IMR-90 (cell line): ENCODE results near the gene SNRPA1. TPM values are rescaled to one million over a fixed set of nuclear protein-coding genes. Genes with fewer than 3 reads are reported as not detected.

Experiments used
- ATAC-seq: fragments of 200-7000 bp; cut with Tn5 transposase; 2 replicates; pipeline ENCODE4 v1.9.1; 2020; ENCODE audit warnings: low read depth, mild to moderate bottlenecking, moderate library complexity
- BruUV-seq: library from RNA; stranded (reverse); fragments of 400-500 nt; replicated peaks from 2 replicates; lab custom pipeline; 2021; lab: Mats Ljungman, UMichigan
- CTCF ChIA-PET: fragments of 300-600 bp; formaldehyde crosslinking; extraction: SDS; loops from one replicate; lab custom pipeline; 2021; ENCODE audit warnings: antibody characterized with exemption; lab: Yijun Ruan, JAX
- POLR2A ChIA-PET: fragments of 300-600 bp; sonication (Branson Sonifier 250); formaldehyde crosslinking; loops from one replicate; lab custom pipeline; 2022; ENCODE audit warnings: antibody characterized with exemption; ENCODE audit not compliant: unreplicated experiment; lab: Charles Lee
- DNase-seq: peaks from one replicate; pipeline ENCODE4 v3.0.0; 2013
- H2AFZ ChIP-seq: replicated peaks from 2 replicates; pipeline ENCODE3; 2013; ENCODE audit warnings: low read length, mild to moderate bottlenecking; ENCODE audit not compliant: poor library complexity
- H2AK5ac ChIP-seq: 2 replicates; pipeline ENCODE4 v1.6.1; 2013; ENCODE audit warnings: low read depth, low read length, inconsistent platforms
- H2AK9ac ChIP-seq: replicated peaks from 2 replicates; pipeline ENCODE3; 2013; ENCODE audit warnings: mild to moderate bottlenecking, low read depth, low read length, moderate library complexity; ENCODE audit not compliant: poor library complexity
- H2BK120ac ChIP-seq: 2 replicates; pipeline ENCODE4 v1.6.1; 2013; ENCODE audit warnings: low read depth, low read length, inconsistent platforms
- H2BK15ac ChIP-seq: 3 replicates; pipeline ENCODE4 v1.6.1; 2013; ENCODE audit warnings: low read depth, low read length, inconsistent platforms
- H2BK20ac ChIP-seq: 2 replicates; pipeline ENCODE4 v1.6.1; 2013; ENCODE audit warnings: low read depth, mild to moderate bottlenecking, inconsistent platforms, low read length, moderate library complexity
- H2BK5ac ChIP-seq: 2 replicates; pipeline ENCODE4 v1.6.1; 2013; ENCODE audit warnings: mild to moderate bottlenecking, low read depth, low read length, inconsistent platforms; ENCODE audit not compliant: poor library complexity, severe bottlenecking
- H3K14ac ChIP-seq: replicated peaks from 2 replicates; pipeline ENCODE4 v1.6.1; 2013; ENCODE audit warnings: low read depth, low read length, inconsistent platforms
- H3K18ac ChIP-seq: 2 replicates; pipeline ENCODE4 v1.6.1; 2013; ENCODE audit warnings: low read depth, low read length, control low read depth
- H3K23ac ChIP-seq: 2 replicates; pipeline ENCODE4 v1.6.1; 2013; ENCODE audit warnings: low read depth, low read length, inconsistent platforms
- H3K27ac ChIP-seq: 2 replicates; pipeline ENCODE4 v1.5.1; 2013; ENCODE audit warnings: mild to moderate bottlenecking, control low read depth, low read length; ENCODE audit not compliant: insufficient read depth
- H3K27me3 ChIP-seq: 2 replicates; pipeline ENCODE4 v1.6.1; 2013; ENCODE audit warnings: low read length; ENCODE audit not compliant: control insufficient read depth, insufficient read depth
- H3K36me3 ChIP-seq: 2 replicates; pipeline ENCODE4 v1.6.1; 2013; ENCODE audit warnings: low read length, mixed read lengths; ENCODE audit not compliant: control insufficient read depth, insufficient read depth
- H3K4ac ChIP-seq: 2 replicates; pipeline ENCODE4 v1.6.1; 2013; ENCODE audit warnings: low read depth, low read length, inconsistent platforms
- H3K4me1 ChIP-seq: 2 replicates; pipeline ENCODE4 v1.6.1; 2013; ENCODE audit warnings: low read length, mixed read lengths; ENCODE audit not compliant: control insufficient read depth, insufficient read depth
- H3K4me2 ChIP-seq: 2 replicates; pipeline ENCODE4 v1.6.1; 2013; ENCODE audit warnings: low read depth, mild to moderate bottlenecking, control low read depth, low read length, moderate library complexity
- H3K4me3 ChIP-seq: 2 replicates; pipeline ENCODE4 v1.5.1; 2013; ENCODE audit warnings: low read depth, mild to moderate bottlenecking, control low read depth, low read length, moderate library complexity; ENCODE audit not compliant: insufficient read depth
- H3K56ac ChIP-seq: 2 replicates; pipeline ENCODE4 v1.6.1; 2013; ENCODE audit warnings: low read length, inconsistent platforms; ENCODE audit not compliant: insufficient read depth; ENCODE audit errors: extremely low read depth
- H3K79me1 ChIP-seq, 2 experiments: 2 replicates each; pipeline ENCODE4 v1.6.1; 2013; ENCODE audit warnings: low read length in 2 of 2, inconsistent platforms in 1 of 2, low read depth in 1 of 2
- H3K9ac ChIP-seq: 2 replicates; pipeline ENCODE4 v1.6.1; 2013; ENCODE audit warnings: low read depth, low read length, control low read depth
- H3K9me1 ChIP-seq: 2 replicates; pipeline ENCODE4 v1.6.1; 2013; ENCODE audit warnings: low read length, inconsistent platforms; ENCODE audit not compliant: insufficient read depth
- H3K9me3 ChIP-seq: 2 replicates; pipeline ENCODE4 v1.6.1; 2013; ENCODE audit warnings: low read length; ENCODE audit not compliant: control insufficient read depth, insufficient read depth
- H4K20me1 ChIP-seq: 2 replicates; pipeline ENCODE4 v1.6.1; 2013; ENCODE audit warnings: low read length, inconsistent platforms; ENCODE audit not compliant: insufficient read depth
- H4K5ac ChIP-seq: 2 replicates; pipeline ENCODE4 v1.6.1; 2013; ENCODE audit warnings: mild to moderate bottlenecking, low read depth, low read length, control low read depth
- H4K8ac ChIP-seq, 2 experiments: 2 replicates each; pipeline ENCODE4 v1.6.1; 2013; ENCODE audit warnings: low read depth in 2 of 2, low read length in 2 of 2, control low read depth in 1 of 2, inconsistent platforms in 1 of 2
- H4K91ac ChIP-seq: 2 replicates; pipeline ENCODE4 v1.6.1; 2013; ENCODE audit warnings: low read depth, low read length, inconsistent platforms; ENCODE audit not compliant: insufficient read depth
- BHLHE40 ChIP-seq: fragments of 150-350 bp; IDR thresholded peaks from 2 replicates; pipeline ENCODE4 v1.6.1; 2016; ENCODE audit warnings: mild to moderate bottlenecking, low read depth, low read length
- CEBPB ChIP-seq: IDR thresholded peaks from 2 replicates; pipeline ENCODE4 v1.6.1; 2012; ENCODE audit warnings: low read depth, low read length, improper control_type of control experiment
- CHD1 ChIP-seq: IDR thresholded peaks from 2 replicates; pipeline ENCODE4 v1.6.1; 2012; ENCODE audit warnings: low read depth, low read length, improper control_type of control experiment
- CTCF ChIP-seq: conservative IDR thresholded peaks from 2 replicates; pipeline ENCODE4 v1.5.1; 2012; ENCODE audit warnings: mild to moderate bottlenecking, low read depth, low read length, improper control_type of control experiment
- ELK1 ChIP-seq: fragments of 150-350 bp; IDR thresholded peaks from 2 replicates; pipeline ENCODE4 v1.6.1; 2016; ENCODE audit warnings: low read depth, mild to moderate bottlenecking, low read length, moderate library complexity, borderline replicate concordance
- FOS ChIP-seq: fragments of 150-350 bp; IDR thresholded peaks from 2 replicates; pipeline ENCODE4 v1.6.1; 2016; ENCODE audit warnings: low read depth, low read length
- MAFK ChIP-seq: IDR thresholded peaks from 2 replicates; pipeline ENCODE4 v1.6.1; 2012; ENCODE audit warnings: low read depth, low read length, improper control_type of control experiment
- MAZ ChIP-seq: IDR thresholded peaks from 2 replicates; pipeline ENCODE4 v1.6.1; 2012; ENCODE audit warnings: low read depth, mild to moderate bottlenecking, low read length, improper control_type of control experiment, moderate library complexity, borderline replicate concordance
- MXI1 ChIP-seq: IDR thresholded peaks from 2 replicates; pipeline ENCODE4 v1.6.1; 2012; ENCODE audit warnings: low read depth, mild to moderate bottlenecking, low read length, moderate library complexity, borderline replicate concordance
- NFE2L2 ChIP-seq: fragments of 150-350 bp; IDR thresholded peaks from 2 replicates; pipeline ENCODE4 v1.6.1; 2016; ENCODE audit warnings: low read depth, mild to moderate bottlenecking, low read length
- POLR2A ChIP-seq: IDR thresholded peaks from 2 replicates; pipeline ENCODE4 v1.6.1; 2012; ENCODE audit warnings: mild to moderate bottlenecking, low read depth, low read length
- RAD21 ChIP-seq: IDR thresholded peaks from 2 replicates; pipeline ENCODE4 v1.6.1; 2012; ENCODE audit warnings: low read length, improper control_type of control experiment
- RCOR1 ChIP-seq: IDR thresholded peaks from 2 replicates; pipeline ENCODE4 v1.6.1; 2012; ENCODE audit warnings: mild to moderate bottlenecking, low read length, improper control_type of control experiment; ENCODE audit not compliant: insufficient replicate concordance
- RFX5 ChIP-seq: IDR thresholded peaks from 2 replicates; pipeline ENCODE4 v1.8.0; 2012; ENCODE audit warnings: low read depth, mild to moderate bottlenecking, low read length, moderate library complexity
- SMC3 ChIP-seq: fragments of 150-350 bp; IDR thresholded peaks from 2 replicates; pipeline ENCODE4 v1.6.1; 2016; ENCODE audit warnings: low read depth, mild to moderate bottlenecking, antibody characterized with exemption, low read length, moderate library complexity
- WGBS, 2 experiments: methylation state at CpG; one replicate each; pipeline versions ENCODE4 v1.1.5 to v1.1.7; 2013; ENCODE audit warnings: missing lambda C conversion rate in 2 of 2; ENCODE audit not compliant: insufficient read length in 1 of 2; ENCODE audit errors: extremely low coverage in 2 of 2; 5-methylcytosine and 5-hydroxymethylcytosine counted together
- dilution Hi-C: fragments of 300-500 bp; cut with HindIII; formaldehyde crosslinking; loops from one replicate; pipeline ENCODE4 v1.14.3; 2018; ENCODE audit warnings: low sequenced_read_pairs; ENCODE audit not compliant: unreplicated experiment
- in situ Hi-C: fragments of 300-500 bp; cut with MboI; formaldehyde crosslinking; loops from 3 replicates; pipeline ENCODE4 v1.14.3; 2019; ENCODE audit warnings: low sequenced_read_pairs, inconsistent platforms, mixed read lengths
- intact Hi-C: fragments of 100-400 bp; cut with micrococcal nuclease; formaldehyde crosslinking; loops from 2 replicates; pipeline ENCODE4 v1.10.0; 2022
- polyA plus RNA-seq, 3 experiments: library from polyadenylated mRNA; depleted of rRNA; stranded (reverse); fragments of >200 nt; gene quantifications; 2 replicates each; pipeline ENCODE4 v1.2.3, GENCODE V29; 2012; ENCODE audit warnings: low replicate concordance in 1 of 3
- total RNA-seq: library from RNA; depleted of rRNA; stranded (reverse); fragments of >200 nt; gene quantifications from 2 replicates; pipeline ENCODE4 v1.2.3, GENCODE V29; 2012
- TF ChIP-seq, protein P1 (sequence below): fragments of 150-350 bp; IDR thresholded peaks from 2 replicates; pipeline ENCODE4 v1.6.1; 2017; ENCODE audit warnings: mild to moderate bottlenecking, antibody characterized with exemption, low read length, low read depth

Gene SNRPA1
- total and polyA plus RNA-seq, 2 of the 4 experiments (the other 2 are of a cell fraction) = 37.1 to 79.9 TPM

- Histone ChIP-seq H2BK20ac (no peak overlapping the region), H4K5ac (no peak overlapping the region), H3K23ac (no peak overlapping the region), H4K20me1 (no peaks in the 10 kb centered on the region), H2AFZ (no peak overlapping the region), H3K9ac (no peak overlapping the region), H3K14ac (no peak overlapping the region), H3K79me1 (no peaks in the 10 kb centered on the region), H3K27ac (no peak overlapping the region), H3K9me3 (peaks cover 2% of the 10 kb centered on the region; the same call in 1 of the 2 replicates), H3K4me2 (no peak overlapping the region), H4K8ac (no peak overlapping the region), H4K91ac (no peak overlapping the region), H2BK120ac (no peak overlapping the region), H3K36me3 (no peaks in the 10 kb centered on the region), H3K4ac (no peak overlapping the region), H2AK9ac (no peak overlapping the region), H2BK15ac (no peak overlapping the region), H3K4me3 (no peak overlapping the region), H3K4me1 (no peaks in the 10 kb centered on the region), H3K18ac (no peak overlapping the region), H3K27me3 (peaks cover 22% of the 10 kb centered on the region), H2AK5ac (no peak overlapping the region), H3K9me1 (no peaks in the 10 kb centered on the region), H2BK5ac (no peak overlapping the region), H3K56ac (no peak overlapping the region)
- dilution Hi-C loops = no loop called here
- ATAC-seq (no peak), DNase-seq (no peak)
- POLR2A ChIA-PET = no interaction called here
- no TSS peak for BruUV-seq
- CTCF ChIA-PET = no interaction called here
- TF ChIP-seq POLR2A = no peak
- no peak for TF ChIP-seq RFX5
- TF ChIP-seq FOS = no peak
- TF ChIP-seq CEBPB = no peak
- TF ChIP-seq BHLHE40 = no peak
- TF ChIP-seq, protein P1, sequence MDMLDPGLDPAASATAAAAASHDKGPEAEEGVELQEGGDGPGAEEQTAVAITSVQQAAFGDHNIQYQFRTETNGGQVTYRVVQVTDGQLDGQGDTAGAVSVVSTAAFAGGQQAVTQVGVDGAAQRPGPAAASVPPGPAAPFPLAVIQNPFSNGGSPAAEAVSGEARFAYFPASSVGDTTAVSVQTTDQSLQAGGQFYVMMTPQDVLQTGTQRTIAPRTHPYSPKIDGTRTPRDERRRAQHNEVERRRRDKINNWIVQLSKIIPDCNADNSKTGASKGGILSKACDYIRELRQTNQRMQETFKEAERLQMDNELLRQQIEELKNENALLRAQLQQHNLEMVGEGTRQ = no peak
- no peak for TF ChIP-seq NFE2L2
- no peak for TF ChIP-seq RCOR1
- TF ChIP-seq CHD1 = no peak
- no peak for TF ChIP-seq CTCF
- TF ChIP-seq MAFK = no peak
- no peak for TF ChIP-seq RAD21
- TF ChIP-seq MAZ = no peak
- TF ChIP-seq SMC3 = no peak
- no peak for TF ChIP-seq ELK1
- TF ChIP-seq MXI1 = no peak
- intact Hi-C loops = no loop called here
- in situ Hi-C loops = no loop called here
- WGBS, 2 experiments = 51% methylated on average over 9 of the region's 14 CpGs; no CpG with 5 or more reads in 1 of the 2 experiments
These were observed 34.3 kb upstream of the SNRPA1 start for GRCh38 chr15:101329309-101329863.
